ENCODE results near the gene MAN1A1.

The MAN1A1 gene

GRCh38 chr6:119138906-119139541, 210.5 kb downstream of the MAN1A1 start:
- TF ChIP-seq, protein P1, sequence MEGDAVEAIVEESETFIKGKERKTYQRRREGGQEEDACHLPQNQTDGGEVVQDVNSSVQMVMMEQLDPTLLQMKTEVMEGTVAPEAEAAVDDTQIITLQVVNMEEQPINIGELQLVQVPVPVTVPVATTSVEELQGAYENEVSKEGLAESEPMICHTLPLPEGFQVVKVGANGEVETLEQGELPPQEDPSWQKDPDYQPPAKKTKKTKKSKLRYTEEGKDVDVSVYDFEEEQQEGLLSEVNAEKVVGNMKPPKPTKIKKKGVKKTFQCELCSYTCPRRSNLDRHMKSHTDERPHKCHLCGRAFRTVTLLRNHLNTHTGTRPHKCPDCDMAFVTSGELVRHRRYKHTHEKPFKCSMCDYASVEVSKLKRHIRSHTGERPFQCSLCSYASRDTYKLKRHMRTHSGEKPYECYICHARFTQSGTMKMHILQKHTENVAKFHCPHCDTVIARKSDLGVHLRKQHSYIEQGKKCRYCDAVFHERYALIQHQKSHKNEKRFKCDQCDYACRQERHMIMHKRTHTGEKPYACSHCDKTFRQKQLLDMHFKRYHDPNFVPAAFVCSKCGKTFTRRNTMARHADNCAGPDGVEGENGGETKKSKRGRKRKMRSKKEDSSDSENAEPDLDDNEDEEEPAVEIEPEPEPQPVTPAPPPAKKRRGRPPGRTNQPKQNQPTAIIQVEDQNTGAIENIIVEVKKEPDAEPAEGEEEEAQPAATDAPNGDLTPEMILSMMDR (IDR thresholded peaks at IDR 0.05), result no peak
- no peaks in the 10 kb centered on the region for H3K27me3 ChIP-seq
- no peak overlapping the region for H3K4me3 ChIP-seq
- no peak overlapping the region for H3K27ac ChIP-seq
- H3K9me3 ChIP-seq, result no peaks in the 10 kb centered on the region
- H3K4me1 ChIP-seq, result peaks cover 0 to 22% (median 14%) of the 10 kb centered on the region in 4 donors
- intact Hi-C loops (cut with DNase I; ENCODE audit: low total_unique reads), result no loop called here
- no peaks in the 10 kb centered on the region for H3K36me3 ChIP-seq
- DNase-seq, result no peak

DNA sequence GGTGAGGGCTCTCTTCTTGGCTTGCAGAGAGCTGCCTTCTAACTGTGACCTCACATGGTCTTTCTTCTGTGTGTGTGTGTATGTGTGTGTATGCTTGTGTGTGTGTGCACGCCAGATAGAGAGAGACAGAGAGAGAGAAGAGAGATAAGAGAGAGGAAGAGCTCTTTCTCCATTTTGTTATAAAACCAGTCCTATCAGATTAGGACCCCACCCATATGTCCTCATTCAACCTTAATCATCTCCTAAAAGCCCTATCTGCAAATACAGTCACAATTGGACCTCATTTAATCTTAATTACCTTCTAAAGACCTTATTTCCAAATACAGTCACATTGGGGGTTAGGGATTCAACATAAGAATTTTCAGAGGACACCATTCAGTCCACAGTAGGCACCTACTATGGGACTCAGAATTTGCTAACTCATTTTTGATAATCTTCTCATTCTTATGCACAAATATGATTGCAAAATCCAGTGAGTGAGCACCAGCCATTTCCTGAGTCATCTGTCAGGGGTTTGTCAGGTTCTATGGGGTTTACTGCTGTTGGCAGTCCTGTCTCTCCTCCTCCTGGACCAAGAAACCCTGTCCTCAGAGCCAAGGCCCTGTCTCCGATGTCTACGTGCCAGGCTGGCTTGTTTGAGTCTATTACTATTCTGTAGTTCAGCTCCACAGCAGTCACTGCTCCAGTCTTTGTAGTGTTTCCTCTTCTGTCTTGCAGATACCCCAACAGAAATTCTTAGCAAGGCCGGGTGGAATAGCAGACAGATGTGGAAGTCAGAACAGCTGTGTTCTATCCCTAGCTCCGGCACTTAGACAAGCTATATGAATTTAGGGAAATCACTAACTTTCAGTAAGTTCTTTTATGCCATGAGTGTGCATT, 212.1 kb downstream of the MAN1A1 start:
- Histone ChIP-seq H3K4me1 (peaks cover 0 to 23% (median 15%) of the 10 kb centered on the region in 4 donors), H3K27me3 (no peaks in the 10 kb centered on the region), H3K27ac (peak overlapping the region; percentile 20 to 29), H3K4me3 (no peak overlapping the region), H3K9me3 (no peaks in the 10 kb centered on the region), H3K36me3 (no peaks in the 10 kb centered on the region)
- DNase-seq, result peak; percentile 55 to 82
- intact Hi-C loops (cut with DNase I; ENCODE audit: low total_unique reads), result no loop called here
- TF ChIP-seq, protein P1 (IDR thresholded peaks at IDR 0.05), result no peak

- no peak for DNase-seq
- intact Hi-C loops (cut with DNase I; ENCODE audit: low total_unique reads), result no loop called here
- Histone ChIP-seq H3K4me1 (peaks cover 0 to 50% (median 25%) of the 10 kb centered on the region in 4 donors), H3K9me3 (no peaks in the 10 kb centered on the region), H3K36me3 (no peaks in the 10 kb centered on the region), H3K27me3 (no peaks in the 10 kb centered on the region), H3K27ac (no peak overlapping the region), H3K4me3 (no peak overlapping the region)
- TF ChIP-seq, protein P1 (IDR thresholded peaks at IDR 0.05), result no peak
These were observed 214.8 kb downstream of the MAN1A1 start for GRCh38 chr6:119134752-119135151.

GRCh38 chr6:119133400-119133799, 216.2 kb downstream of the MAN1A1 start:
- intact Hi-C loops (cut with DNase I; ENCODE audit: low total_unique reads), result no loop called here
- Histone ChIP-seq H3K9me3 (no peaks in the 10 kb centered on the region), H3K36me3 (no peaks in the 10 kb centered on the region), H3K27ac (no peak overlapping the region), H3K4me3 (no peak overlapping the region), H3K27me3 (no peaks in the 10 kb centered on the region), H3K4me1 (peaks cover 0 to 58% (median 28%) of the 10 kb centered on the region in 4 donors)
- DNase-seq, result no peak
- TF ChIP-seq, protein P1 (IDR thresholded peaks at IDR 0.05), result no peak

- peaks cover 0 to 48% (median 21%) of the 10 kb centered on the region in 4 donors for H3K4me1 ChIP-seq
- TF ChIP-seq, protein P1 (IDR thresholded peaks at IDR 0.05), result no peak
- H3K36me3 ChIP-seq, result no peaks in the 10 kb centered on the region
- intact Hi-C loops (cut with DNase I; ENCODE audit: low total_unique reads), result no loop called here
- no peak for DNase-seq
- no peaks in the 10 kb centered on the region for H3K27me3 ChIP-seq
- H3K9me3 ChIP-seq, result no peaks in the 10 kb centered on the region
- H3K4me3 ChIP-seq, result no peak overlapping the region
- no peak overlapping the region for H3K27ac ChIP-seq
These were observed 217.1 kb downstream of the MAN1A1 start for GRCh38 chr6:119132261-119132981.
